SKM-1 (cell line): ENCODE results near the gene VENTX.
"Not testable (repeated sequence)": the region's sequence is repeated elsewhere in the genome, so short reads cannot be mapped to it uniquely, and the experiment has no call there.

Experiments used
- DNase-seq: peaks from one replicate; lab custom pipeline; 2025; ENCODE audit not compliant: unreplicated experiment; lab: John Stamatoyannopoulos, UW

VENTX gene

GRCh38 chr10:133253361-133253955 lies 15.8 kb downstream of the VENTX start:
- DNase-seq: no peak

- no peak for DNase-seq
Measured at GRCh38 chr10:133254421-133255120, 16.9 kb downstream of the VENTX start.

GRCh38 chr10:133255323-133255722 lies 17.7 kb downstream of the VENTX start:
- no peak for DNase-seq

- DNase-seq: peak; percentile 37
Measured at GRCh38 chr10:133257489-133258065, 19.9 kb downstream of the VENTX start.

GRCh38 chr10:133258066-133258817 lies 20.6 kb downstream of the VENTX start:
- no peak for DNase-seq

- DNase-seq: peak; percentile 91
Measured at GRCh38 chr10:133258818-133259601, 21.4 kb downstream of the VENTX start.

- DNase-seq: no peak
Measured at GRCh38 chr10:133259602-133259989, 21.9 kb downstream of the VENTX start.

GRCh38 chr10:133260895-133261725 lies 23.5 kb downstream of the VENTX start:
- DNase-seq: no peak

GRCh38 chr10:133261726-133262325 lies 24.2 kb downstream of the VENTX start:
- DNase-seq: peak; percentile 23

- no peak for DNase-seq
Measured at GRCh38 chr10:133262696-133263095, 25.0 kb downstream of the VENTX start.

- DNase-seq: no peak
Measured at GRCh38 chr10:133263674-133264073, 26.0 kb downstream of the VENTX start.

- DNase-seq: peak; percentile 21
Measured at GRCh38 chr10:133264461-133264860, 26.8 kb downstream of the VENTX start.

- not testable (repeated sequence) for DNase-seq
Measured at GRCh38 chr10:133265052-133265451, 27.4 kb downstream of the VENTX start.

GRCh38 chr10:133266056-133266795 lies 28.6 kb downstream of the VENTX start:
- no peak for DNase-seq

GRCh38 chr10:133267293-133267692 lies 29.6 kb downstream of the VENTX start:
- DNase-seq: no peak

- no peak for DNase-seq
Measured at GRCh38 chr10:133267829-133268228, 30.2 kb downstream of the VENTX start.

GRCh38 chr10:133268532-133268931 lies 30.9 kb downstream of the VENTX start:
- no peak for DNase-seq

- DNase-seq: no peak
Measured at GRCh38 chr10:133269367-133269766, 31.7 kb downstream of the VENTX start.

- DNase-seq: no peak
Measured at GRCh38 chr10:133270204-133270603, 32.5 kb downstream of the VENTX start.
